ENCODE measurements around the gene TP53BP2. TPM values are rescaled to one million over a fixed set of nuclear protein-coding genes. Genes with fewer than 3 reads are reported as not detected.

The TP53BP2 gene
- total and polyA plus RNA-seq, 2 experiments from 2014 or later, result 31.6 to 57.8 TPM

GRCh38 chr1:223759273-223759672 is 86.5 kb downstream of the TP53BP2 start:
- no peak overlapping the region for H3K27ac ChIP-seq
- peaks cover 4% of the 10 kb centered on the region for H3K4me1 ChIP-seq (ENCODE audit: insufficient read depth)
- TF ChIP-seq EZH2phosphoT487 (IDR thresholded peaks at IDR 0.05; ENCODE audit: low read depth, severe bottlenecking, unreplicated experiment), result no peak
- TF ChIP-seq CTCF (IDR thresholded peaks at IDR 0.05; ENCODE audit: poor library complexity), result no peak
- no peak for TF ChIP-seq EZH2 (IDR thresholded peaks at IDR 0.05; ENCODE audit: borderline replicate concordance)
- H3K4me3 ChIP-seq, result no peak overlapping the region
- H3K79me2 ChIP-seq, result no peaks in the 10 kb centered on the region
- H3K9me2 ChIP-seq (replicated peaks; ENCODE audit: insufficient read depth), result no peaks in the 10 kb centered on the region
- no peaks in the 10 kb centered on the region for H3K9me3 ChIP-seq (ENCODE audit: low read depth)
- WGBS (ENCODE audit: low lambda C conversion rate, missing lambda C conversion rate), result 80% methylated on average over 13 of the region's 13 CpGs
- no peaks in the 10 kb centered on the region for H3K36me3 ChIP-seq (replicated peaks; ENCODE audit: insufficient read depth, low read depth)
- no peaks in the 10 kb centered on the region for H4K20me1 ChIP-seq (ENCODE audit: insufficient read depth, poor library complexity, severe bottlenecking)
- H3K4me2 ChIP-seq, result no peak overlapping the region
- no peak for DNase-seq (ENCODE audit: low spot score)
- no peak overlapping the region for H2AFZ ChIP-seq
- no peaks in the 10 kb centered on the region for H3K27me3 ChIP-seq

GRCh38 chr1:223758734-223759133 is 87.0 kb downstream of the TP53BP2 start:
- Histone ChIP-seq H3K4me3 (no peak overlapping the region), H3K9me2 (replicated peaks; ENCODE audit: insufficient read depth) (no peaks in the 10 kb centered on the region), H3K36me3 (replicated peaks; ENCODE audit: insufficient read depth, low read depth) (no peaks in the 10 kb centered on the region), H3K79me2 (no peaks in the 10 kb centered on the region), H2AFZ (no peak overlapping the region), H4K20me1 (ENCODE audit: insufficient read depth, poor library complexity, severe bottlenecking) (no peaks in the 10 kb centered on the region), H3K4me2 (no peak overlapping the region), H3K27me3 (no peaks in the 10 kb centered on the region), H3K27ac (no peak overlapping the region), H3K9me3 (ENCODE audit: low read depth) (no peaks in the 10 kb centered on the region), H3K4me1 (ENCODE audit: insufficient read depth) (peaks cover 4% of the 10 kb centered on the region)
- TF ChIP-seq EZH2 (IDR thresholded peaks at IDR 0.05; ENCODE audit: borderline replicate concordance) (no peak), CTCF (IDR thresholded peaks at IDR 0.05; ENCODE audit: poor library complexity) (no peak), EZH2phosphoT487 (IDR thresholded peaks at IDR 0.05; ENCODE audit: low read depth, severe bottlenecking, unreplicated experiment) (no peak)
- WGBS (ENCODE audit: low lambda C conversion rate, missing lambda C conversion rate), result 92% methylated on average over 9 of the region's 9 CpGs
- DNase-seq (ENCODE audit: low spot score), result no peak

GRCh38 chr1:223756806-223757700 is 88.7 kb downstream of the TP53BP2 start:
- Histone ChIP-seq H3K4me2 (no peak overlapping the region), H3K9me2 (replicated peaks; ENCODE audit: insufficient read depth) (no peaks in the 10 kb centered on the region), H3K27ac (no peak overlapping the region), H3K36me3 (replicated peaks; ENCODE audit: insufficient read depth, low read depth) (no peaks in the 10 kb centered on the region), H4K20me1 (ENCODE audit: insufficient read depth, poor library complexity, severe bottlenecking) (no peaks in the 10 kb centered on the region), H3K9me3 (ENCODE audit: low read depth) (no peaks in the 10 kb centered on the region), H3K4me1 (ENCODE audit: insufficient read depth) (no peaks in the 10 kb centered on the region), H3K79me2 (no peaks in the 10 kb centered on the region), H3K27me3 (no peaks in the 10 kb centered on the region), H3K4me3 (no peak overlapping the region), H2AFZ (no peak overlapping the region)
- DNase-seq (ENCODE audit: low spot score), result no peak
- 97% methylated on average over 20 of the region's 20 CpGs for WGBS (ENCODE audit: low lambda C conversion rate, missing lambda C conversion rate)
- TF ChIP-seq EZH2phosphoT487 (IDR thresholded peaks at IDR 0.05; ENCODE audit: low read depth, severe bottlenecking, unreplicated experiment), result no peak

GRCh38 chr1:223755992-223756775 is 89.6 kb downstream of the TP53BP2 start:
- Histone ChIP-seq H4K20me1 (ENCODE audit: insufficient read depth, poor library complexity, severe bottlenecking) (no peaks in the 10 kb centered on the region), H3K4me1 (ENCODE audit: insufficient read depth) (peaks cover 4% of the 10 kb centered on the region), H3K4me3 (no peak overlapping the region), H3K27ac (no peak overlapping the region), H3K9me2 (replicated peaks; ENCODE audit: insufficient read depth) (no peaks in the 10 kb centered on the region), H3K36me3 (replicated peaks; ENCODE audit: insufficient read depth, low read depth) (no peaks in the 10 kb centered on the region), H3K27me3 (no peaks in the 10 kb centered on the region), H3K79me2 (no peaks in the 10 kb centered on the region), H2AFZ (no peak overlapping the region), H3K4me2 (no peak overlapping the region), H3K9me3 (ENCODE audit: low read depth) (no peaks in the 10 kb centered on the region)
- DNase-seq (ENCODE audit: low spot score), result no peak
- 89% methylated on average over 13 of the region's 13 CpGs for WGBS (ENCODE audit: low lambda C conversion rate, missing lambda C conversion rate)
- TF ChIP-seq EZH2phosphoT487 (IDR thresholded peaks at IDR 0.05; ENCODE audit: low read depth, severe bottlenecking, unreplicated experiment), result no peak
- TF ChIP-seq EZH2 (IDR thresholded peaks at IDR 0.05; ENCODE audit: borderline replicate concordance), result no peak
- no peak for TF ChIP-seq CTCF (IDR thresholded peaks at IDR 0.05; ENCODE audit: poor library complexity)
